ENCODE results near the gene NME2. TPM values are rescaled to one million over a fixed set of nuclear protein-coding genes. Genes with fewer than 3 reads are reported as not detected.
A peak's percentile ranks its signal among the peaks of the same experiment; 100 is the strongest.
"Not testable (repeated sequence)": the region's sequence is repeated elsewhere in the genome, so short reads cannot be mapped to it uniquely, and the experiment has no call there.

Gene NME2
- total RNA-seq, 1 donor from 2014 or later = 537 TPM

- no peak for DNase-seq (ENCODE audit: extremely low read depth, low read depth, low spot score)
Measured at GRCh38 chr17:51152766-51153209, 13.4 kb upstream of the NME2 start.

- DNase-seq (ENCODE audit: extremely low read depth, low read depth, low spot score) = peak; percentile 99
Measured at GRCh38 chr17:51153210-51154072, 12.8 kb upstream of the NME2 start, which contains the start of gene NME1. NME1 (plus strand) TSS chr17:51153559; CDS start chr17:51155655, 2,096 bp downstream.

GRCh38 chr17:51154176-51154575, 12.0 kb upstream of the NME2 start:
- DNase-seq (ENCODE audit: extremely low read depth, low read depth, low spot score) = no peak

DNA sequence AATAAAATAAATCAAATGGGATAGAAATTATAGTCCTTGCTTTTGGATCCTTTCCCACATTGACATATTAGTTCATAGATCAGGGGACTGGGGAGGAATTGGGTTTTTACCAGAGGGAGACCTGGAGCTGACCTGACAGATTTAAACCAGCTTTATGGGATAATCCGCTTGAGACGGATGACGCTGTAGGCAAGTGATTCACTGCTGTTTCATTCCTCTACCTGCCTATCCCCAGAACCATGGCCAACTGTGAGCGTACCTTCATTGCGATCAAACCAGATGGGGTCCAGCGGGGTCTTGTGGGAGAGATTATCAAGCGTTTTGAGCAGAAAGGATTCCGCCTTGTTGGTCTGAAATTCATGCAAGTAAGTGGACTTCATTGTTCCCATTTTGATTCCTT, 10.8 kb upstream of the NME2 start:
- no peak for DNase-seq (ENCODE audit: extremely low read depth, low read depth, low spot score)

DNA sequence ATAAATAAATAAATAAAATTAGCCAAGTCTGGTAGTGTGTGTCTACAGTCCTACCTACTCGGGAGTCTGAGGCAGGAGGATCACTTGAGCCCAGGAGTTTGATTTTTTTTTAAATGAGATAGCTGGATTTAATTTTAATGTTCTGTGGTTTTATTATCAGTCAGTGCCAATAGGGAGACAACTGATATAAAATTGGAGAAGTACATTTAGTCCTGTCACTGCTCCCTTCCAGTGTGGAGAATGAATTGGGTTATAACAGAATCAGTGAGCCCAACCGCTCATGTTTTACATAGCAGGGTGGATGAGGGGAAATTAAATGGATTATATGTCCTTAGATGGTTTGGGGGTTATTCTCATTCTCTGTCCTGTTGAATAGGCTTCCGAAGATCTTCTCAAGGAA, 6.6 kb upstream of the NME2 start:
- DNase-seq (ENCODE audit: extremely low read depth, low read depth, low spot score) = no peak

GRCh38 chr17:51161541-51161940, 4.7 kb upstream of the NME2 start:
- DNase-seq (ENCODE audit: extremely low read depth, low read depth, low spot score) = no peak

GRCh38 chr17:51164911-51165679, 1.1 kb upstream of the NME2 start:
- DNase-seq (ENCODE audit: extremely low read depth, low read depth, low spot score) = no peak

GRCh38 chr17:51165680-51166197, 472 bp upstream of the NME2 start:
- no peak for DNase-seq (ENCODE audit: extremely low read depth, low read depth, low spot score)

- DNase-seq (ENCODE audit: extremely low read depth, low read depth, low spot score) = no peak
Measured at GRCh38 chr17:51166987-51167931, 1.0 kb downstream of the NME2 start.

DNA sequence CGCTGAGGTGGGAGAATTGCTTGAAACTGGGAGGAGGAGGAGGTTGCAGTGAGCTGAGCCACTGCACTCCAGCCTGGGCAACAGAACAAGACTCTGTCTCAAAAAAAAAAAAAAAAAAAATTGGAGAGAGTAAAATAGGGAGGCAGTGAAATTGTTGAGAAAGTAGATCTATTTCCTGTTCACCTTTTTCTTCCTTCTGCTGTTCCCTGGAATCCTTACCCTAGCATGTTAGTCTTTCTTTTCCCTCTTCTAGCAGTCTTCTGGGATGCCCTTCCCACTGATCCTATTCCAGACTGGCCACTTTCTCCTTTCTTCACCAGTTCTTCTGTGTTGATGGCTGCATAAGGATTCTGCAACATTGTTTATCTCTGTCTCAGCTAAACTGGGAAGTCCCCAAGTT, 3.1 kb downstream of the NME2 start:
- no peak for DNase-seq (ENCODE audit: extremely low read depth, low read depth, low spot score)

DNA sequence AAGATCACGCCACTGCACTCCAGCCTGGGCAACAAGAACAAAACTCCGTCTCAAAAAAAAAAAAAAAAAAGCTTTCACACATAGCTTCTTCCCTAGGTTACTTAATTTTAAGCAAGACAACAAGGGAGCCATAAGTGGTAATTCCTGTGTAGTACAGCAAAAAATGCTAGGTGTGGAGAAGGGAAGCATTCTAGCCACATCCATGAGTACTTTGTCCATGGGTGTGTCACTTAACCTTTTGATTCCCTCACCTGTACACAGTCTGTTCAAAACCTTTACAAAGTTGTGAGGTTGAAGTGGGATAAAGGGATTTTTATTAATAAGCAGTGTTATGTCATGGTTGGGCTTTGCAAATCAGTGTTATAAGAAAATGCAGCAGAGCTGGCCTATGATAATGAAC, 4.5 kb downstream of the NME2 start:
- no peak for DNase-seq (ENCODE audit: extremely low read depth, low read depth, low spot score)

GRCh38 chr17:51172030-51172429, 5.8 kb downstream of the NME2 start:
- DNase-seq (ENCODE audit: extremely low read depth, low read depth, low spot score) = not testable (repeated sequence)

DNA sequence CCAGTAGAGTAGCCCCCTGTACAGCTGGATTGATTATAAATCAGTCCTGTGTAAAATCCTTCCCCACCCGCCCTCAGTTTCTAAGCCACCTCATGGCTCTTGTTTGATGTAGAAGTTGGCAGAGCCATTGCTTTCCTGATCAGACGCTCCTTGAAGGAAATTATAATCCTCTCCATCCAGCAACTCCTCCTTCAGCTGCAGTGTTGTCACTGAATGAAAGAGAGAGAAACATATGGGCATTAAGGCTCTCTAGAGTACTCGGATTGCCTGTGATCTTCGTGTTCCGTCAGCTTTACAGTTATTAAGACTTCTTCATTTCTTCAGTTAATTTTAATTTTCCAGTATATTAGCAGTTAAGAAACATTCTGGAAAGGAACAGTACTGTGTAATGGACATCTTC, 14.3 kb downstream of the NME2 start:
- no peak for DNase-seq (ENCODE audit: extremely low read depth, low read depth, low spot score)

- no peak for DNase-seq (ENCODE audit: extremely low read depth, low read depth, low spot score)
Measured at GRCh38 chr17:51184124-51184523, 17.9 kb downstream of the NME2 start.

DNA sequence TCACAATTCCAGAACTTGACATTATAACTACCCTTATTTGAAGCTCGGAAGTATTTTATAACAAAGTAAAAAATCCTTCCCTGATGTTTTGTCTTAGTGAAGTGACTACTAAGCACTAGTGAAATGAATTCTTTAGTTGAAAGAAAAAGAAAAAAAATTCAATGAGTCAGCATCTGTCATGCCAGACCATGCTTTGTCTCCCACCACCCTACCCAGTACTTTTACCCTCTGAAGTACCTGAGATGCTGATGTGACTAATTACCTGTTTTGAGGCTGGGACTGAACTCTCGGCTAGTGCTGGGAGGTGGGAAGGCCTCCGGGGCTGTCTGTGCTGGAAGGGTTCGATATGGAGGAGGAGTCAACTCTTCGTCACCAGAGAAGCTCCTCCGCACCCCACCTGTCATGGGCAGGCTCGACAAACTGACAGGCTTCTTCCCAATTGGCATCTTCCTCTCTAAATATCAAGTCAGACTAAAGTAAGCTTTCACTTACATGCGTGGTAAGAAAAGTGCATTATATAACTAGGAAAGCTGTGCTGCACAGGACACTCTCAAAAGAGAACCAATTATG, 19.6 kb downstream of the NME2 start:
- DNase-seq (ENCODE audit: extremely low read depth, low read depth, low spot score) = no peak

DNA sequence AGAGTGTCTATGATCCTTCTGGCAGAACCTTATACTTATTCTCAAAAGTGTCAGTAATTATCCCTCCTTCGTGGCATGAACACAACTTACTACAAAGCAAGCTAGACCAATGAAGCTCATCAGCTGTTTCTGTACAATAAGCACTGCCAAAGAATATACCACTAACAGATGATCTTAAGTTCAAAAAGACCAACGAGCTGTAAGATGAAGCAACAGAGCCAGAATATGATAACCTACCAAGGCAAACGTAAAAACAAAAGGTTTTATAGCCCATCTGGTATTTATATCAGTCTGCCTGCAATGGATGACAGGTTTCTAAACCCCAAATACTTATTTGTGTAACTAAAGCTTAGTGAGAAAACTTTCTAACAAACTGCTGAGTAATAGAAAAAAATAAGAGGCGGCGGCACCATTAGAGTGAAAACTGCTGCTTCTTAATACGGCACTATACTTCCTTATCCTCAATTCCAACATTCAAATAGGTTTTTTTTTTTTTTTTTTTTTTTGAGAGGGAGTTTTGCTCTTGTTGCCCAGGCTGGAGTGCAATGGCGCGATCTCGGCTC, 22.1 kb downstream of the NME2 start:
- no peak for DNase-seq (ENCODE audit: extremely low read depth, low read depth, low spot score)

DNA sequence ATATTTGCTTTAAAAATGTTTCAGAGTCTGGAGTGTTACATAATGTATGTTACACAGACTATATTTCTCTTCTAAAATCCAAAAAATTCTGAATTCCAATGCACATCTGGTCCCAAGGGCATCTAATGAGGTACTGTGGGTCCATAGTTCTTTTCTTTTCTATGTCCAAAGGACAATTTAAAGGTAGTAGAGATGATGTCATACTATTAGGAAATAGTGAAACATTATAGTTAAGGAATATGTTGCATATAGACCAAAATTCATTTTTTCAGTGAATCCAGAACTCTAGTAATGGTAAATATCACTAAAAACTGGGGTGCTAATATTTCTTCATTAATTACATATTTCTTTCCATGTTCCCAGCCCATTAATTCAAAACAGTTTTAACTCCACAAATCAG, 23.0 kb downstream of the NME2 start:
- no peak for DNase-seq (ENCODE audit: extremely low read depth, low read depth, low spot score)

- no peak for DNase-seq (ENCODE audit: extremely low read depth, low read depth, low spot score)
Measured at GRCh38 chr17:51189628-51190027, 23.4 kb downstream of the NME2 start.

DNA sequence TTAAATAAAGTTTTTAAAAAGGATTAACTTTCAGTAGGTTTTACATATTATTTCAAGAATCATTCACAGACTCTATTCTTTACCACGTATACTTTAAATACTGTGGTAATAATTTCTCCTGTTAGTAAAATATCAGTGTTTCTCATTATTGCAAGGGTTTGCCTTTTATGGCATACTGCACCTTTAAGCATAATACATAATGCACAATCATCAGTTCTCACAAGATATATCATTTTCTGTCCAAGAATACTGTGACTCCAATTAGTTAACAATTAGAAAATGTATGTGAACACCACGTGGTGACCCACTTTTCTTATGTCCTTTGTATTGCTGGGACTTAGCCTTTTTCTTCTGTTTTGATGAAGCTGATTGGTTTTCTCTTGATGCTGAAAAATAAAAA, 25.7 kb downstream of the NME2 start:
- no peak for DNase-seq (ENCODE audit: extremely low read depth, low read depth, low spot score)

DNA sequence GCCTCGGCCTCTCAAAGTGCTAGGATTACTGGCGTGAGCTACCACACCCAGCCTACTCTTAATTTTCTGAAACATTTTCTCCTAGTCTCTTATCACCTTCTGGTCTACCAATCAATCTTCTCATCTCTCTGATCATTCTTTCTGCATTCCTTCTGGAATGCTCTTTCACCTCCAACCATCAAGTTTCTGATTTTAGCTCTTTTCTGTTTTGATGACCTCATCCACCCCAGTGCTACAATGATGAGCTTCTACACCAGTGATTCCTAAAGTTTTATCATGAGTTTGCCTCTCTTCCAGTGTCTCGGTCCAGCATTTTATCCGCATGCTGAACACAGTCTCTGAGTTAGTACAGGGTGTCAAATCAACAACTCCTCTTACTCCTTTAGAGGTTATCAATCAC, 31.5 kb downstream of the NME2 start:
- DNase-seq (ENCODE audit: extremely low read depth, low read depth, low spot score) = no peak
